HCT116 (cell line): ENCODE data around the gene UBE2E1. TPM values are rescaled to one million over a fixed set of nuclear protein-coding genes. Genes with fewer than 3 reads are reported as not detected.

Experiments used
- ATAC-seq: fragments of 200-7000 bp; cut with Tn5 transposase; 2 replicates; pipeline ENCODE4 v1.9.1; 2020; ENCODE audit warnings: mild to moderate bottlenecking, moderate library complexity
- BruUV-seq: library from RNA; stranded (reverse); fragments of 400-500 nt; replicated peaks from 2 replicates; lab custom pipeline; 2021; lab: Mats Ljungman, UMichigan
- CTCF ChIA-PET: fragments of 300-600 bp; sonication (Branson Sonifier 250); formaldehyde crosslinking; loops from one replicate; lab custom pipeline; 2021; ENCODE audit warnings: antibody characterized with exemption; lab: Charles Lee
- POLR2A ChIA-PET: fragments of 300-600, 350-600 bp; sonication (Branson Sonifier 250); formaldehyde crosslinking; loops from one replicate; lab custom pipeline; 2021; ENCODE audit warnings: antibody characterized with exemption; lab: Charles Lee
- RAD21 ChIA-PET, 2 experiments: fragments of 300-600 bp; sonication (Branson Sonifier 250); formaldehyde crosslinking; loops; one replicate each; lab custom pipeline; 2023; ENCODE audit warnings: low total read pairs in 2 of 2; ENCODE audit not compliant: uncharacterized antibody in 2 of 2, unreplicated experiment in 2 of 2, low non-redundant PET in 1 of 2; lab: Charles Lee
- DNase-seq: peaks from one replicate; pipeline ENCODE4 v3.0.0-alpha.2; 2010; ENCODE audit warnings: low read depth, low spot score
- H2AFZ ChIP-seq: fragments of 200-600 bp; shearing (Covaris generic), sonication (generic); 2 replicates; pipeline ENCODE4 v1.6.1; 2017; ENCODE audit warnings: low read depth, mixed run types, mixed read lengths, antibody characterized with exemption, low read length; ENCODE audit not compliant: poor library complexity, severe bottlenecking
- H3K27ac ChIP-seq: 2 replicates; pipeline ENCODE4 v1.5.1; 2012; ENCODE audit warnings: low read depth, low read length
- H3K27me3 ChIP-seq: fragments of 200-600 bp; sonication (generic); 2 replicates; pipeline ENCODE4 v1.6.1; 2016; ENCODE audit warnings: mixed run types, low read length, mixed read lengths; ENCODE audit not compliant: insufficient read depth
- H3K36me3 ChIP-seq, 2 experiments: fragments of 200-500 bp in 1 of 2; fragments of 200-600 bp in 1 of 2; sonication (Bioruptor generic) in 1 of 2; sonication (generic) in 1 of 2; 2 replicates each; pipeline versions ENCODE4 v1.5.1 to v1.6.1; 2014 to 2016; ENCODE audit warnings: low read length in 2 of 2, inconsistent platforms in 1 of 2, mixed read lengths in 1 of 2, mixed run types in 1 of 2; ENCODE audit not compliant: insufficient read depth in 2 of 2, control insufficient read depth in 1 of 2
- H3K4me1 ChIP-seq, 2 experiments: fragments of 200-600 bp in 1 of 2; sonication (generic) in 1 of 2; 2 replicates each; pipeline versions ENCODE4 v1.5.1 to v1.6.1; 2012 to 2017; ENCODE audit warnings: low read length in 2 of 2, inconsistent platforms in 1 of 2, mild to moderate bottlenecking in 1 of 2, mixed read lengths in 1 of 2, mixed run types in 1 of 2, moderate library complexity in 1 of 2; ENCODE audit not compliant: insufficient read depth in 2 of 2, control insufficient read depth in 1 of 2
- H3K4me2 ChIP-seq: fragments of 200-600 bp; sonication (generic); 2 replicates; pipeline ENCODE4 v1.6.1; 2017; ENCODE audit warnings: mixed run types, low read length, mixed read lengths
- H3K4me3 ChIP-seq, 2 experiments: fragments of 200-600 bp in 1 of 2; sonication (generic) in 1 of 2; replicated peaks in 1 of 2; 2 replicates each; pipeline ENCODE4 v1.5.1; 2011 to 2016; ENCODE audit warnings: low read length in 2 of 2, control low read depth in 1 of 2, low read depth in 1 of 2, mild to moderate bottlenecking in 1 of 2, mixed read lengths in 1 of 2, mixed run types in 1 of 2
- H3K79me2 ChIP-seq: fragments of 200-600 bp; sonication (generic); 2 replicates; pipeline ENCODE4 v1.6.1; 2017; ENCODE audit warnings: mild to moderate bottlenecking, mixed run types, low read length, moderate library complexity, mixed read lengths; ENCODE audit not compliant: insufficient read depth
- H3K9ac ChIP-seq: fragments of 200-600 bp; sonication (generic); 2 replicates; pipeline ENCODE4 v1.6.1; 2016; ENCODE audit warnings: low read length, mixed read lengths
- H3K9me2 ChIP-seq: fragments of 200-600 bp; sonication (generic), shearing (Covaris generic); 2 replicates; pipeline ENCODE4 v1.6.1; 2017; ENCODE audit warnings: mixed run types, mild to moderate bottlenecking, moderate library complexity; ENCODE audit not compliant: insufficient read depth
- H3K9me3 ChIP-seq, 2 experiments: fragments of 200-500 bp in 1 of 2; fragments of 200-600 bp in 1 of 2; sonication (Bioruptor generic) in 1 of 2; sonication (generic) in 1 of 2; 2 replicates each; pipeline ENCODE4 v1.6.1; 2014 to 2017; ENCODE audit warnings: low read length in 2 of 2, mixed read lengths in 2 of 2, inconsistent platforms in 1 of 2, low read depth in 1 of 2, mild to moderate bottlenecking in 1 of 2, mixed run types in 1 of 2, moderate library complexity in 1 of 2; ENCODE audit not compliant: control insufficient read depth in 1 of 2, insufficient read depth in 1 of 2
- H4K20me1 ChIP-seq: fragments of 200-600 bp; sonication (generic), shearing (Covaris generic); 2 replicates; pipeline ENCODE4 v1.6.1; 2017; ENCODE audit warnings: mixed run types, mild to moderate bottlenecking, moderate library complexity; ENCODE audit not compliant: insufficient read depth
- ATF3 ChIP-seq: IDR thresholded peaks from 2 replicates; pipeline ENCODE4 v1.6.1; 2012
- CEBPB ChIP-seq: IDR thresholded peaks from 2 replicates; pipeline ENCODE4 v1.6.1; 2012; ENCODE audit warnings: low read depth
- EGR1 ChIP-seq: IDR thresholded peaks from 2 replicates; pipeline ENCODE4 v1.6.1; 2012; ENCODE audit warnings: low read depth
- ELF1 ChIP-seq: IDR thresholded peaks from 2 replicates; pipeline ENCODE4 v1.6.1; 2012; ENCODE audit warnings: low read depth, borderline replicate concordance
- EZH2phosphoT487 ChIP-seq: fragments of 200-600 bp; IDR thresholded peaks from 2 replicates; pipeline ENCODE4 v1.6.1; 2018; ENCODE audit warnings: antibody characterized with exemption, borderline replicate concordance
- MAX ChIP-seq: IDR thresholded peaks from 2 replicates; pipeline ENCODE4 v1.6.1; 2012
- REST ChIP-seq: IDR thresholded peaks from 2 replicates; pipeline ENCODE4 v1.6.1; 2012; ENCODE audit warnings: low read depth
- SP1 ChIP-seq: IDR thresholded peaks from 2 replicates; pipeline ENCODE4 v1.6.1; 2012; ENCODE audit warnings: low read depth
- ZBTB33 ChIP-seq: IDR thresholded peaks from 2 replicates; pipeline ENCODE4 v1.6.1; 2011; ENCODE audit warnings: mild to moderate bottlenecking, low read length, moderate library complexity; ENCODE audit not compliant: insufficient replicate concordance; ENCODE audit errors: extremely low read depth
- intact Hi-C: fragments of 100-400 bp; cut with micrococcal nuclease; formaldehyde crosslinking; loops from 2 replicates; pipeline ENCODE4 v1.10.0; 2022
- total RNA-seq: library from RNA; stranded (reverse); gene quantifications from one replicate; pipeline ENCODE4 v1.2.1, GENCODE V29; 2021; ENCODE audit not compliant: unreplicated experiment

The UBE2E1 gene
- total RNA-seq, 1 experiment from 2014 or later: 75.1 TPM

- no peak overlapping the region for H2AFZ ChIP-seq
- intact Hi-C loops: no loop called here
- no peak overlapping the region for H3K4me2 ChIP-seq
- peaks cover 28% of the 10 kb centered on the region; the same call in 1 of the 2 replicates for H4K20me1 ChIP-seq
- TF ChIP-seq SP1 (no peak), EZH2phosphoT487 (no peak), ELF1 (no peak), CEBPB (no peak), ZBTB33 (no peak), MAX (no peak), EGR1 (no peak), REST (no peak), ATF3 (no peak)
- no peak overlapping the region for H3K27ac ChIP-seq
- no peak overlapping the region for H3K9ac ChIP-seq
- H3K9me3 ChIP-seq: no peaks in the 10 kb centered on the region
- no peak for DNase-seq
- peaks cover 16 to 26% of the 10 kb centered on the region in 2 experiments for H3K36me3 ChIP-seq
- ChIA-PET RAD21 (no interaction called here), CTCF (no interaction called here), POLR2A (interaction anchor here (4.1 kb wide), 1 partner anchor 8 kb away, joined by 69 read pairs; no protein-coding TSS in a partner anchor)
- H3K4me1 ChIP-seq: peaks cover 14 to 23% of the 10 kb centered on the region in 2 experiments; a peak in 3 of 4 replicates
- H3K9me2 ChIP-seq: no peaks in the 10 kb centered on the region
- no peak for ATAC-seq
- no peak overlapping the region for H3K4me3 ChIP-seq
- H3K79me2 ChIP-seq: peaks cover 50% of the 10 kb centered on the region
- no peaks in the 10 kb centered on the region for H3K27me3 ChIP-seq
- BruUV-seq: no TSS peak
Measured at GRCh38 chr3:23919628-23920027, 113.9 kb downstream of the UBE2E1 start.
